ENCODE measurements around the gene CLNK. TPM values are rescaled to one million over a fixed set of nuclear protein-coding genes. Genes with fewer than 3 reads are reported as not detected.

The CLNK gene
- total RNA-seq, 1 donor from 2014 or later, result not detected

DNA sequence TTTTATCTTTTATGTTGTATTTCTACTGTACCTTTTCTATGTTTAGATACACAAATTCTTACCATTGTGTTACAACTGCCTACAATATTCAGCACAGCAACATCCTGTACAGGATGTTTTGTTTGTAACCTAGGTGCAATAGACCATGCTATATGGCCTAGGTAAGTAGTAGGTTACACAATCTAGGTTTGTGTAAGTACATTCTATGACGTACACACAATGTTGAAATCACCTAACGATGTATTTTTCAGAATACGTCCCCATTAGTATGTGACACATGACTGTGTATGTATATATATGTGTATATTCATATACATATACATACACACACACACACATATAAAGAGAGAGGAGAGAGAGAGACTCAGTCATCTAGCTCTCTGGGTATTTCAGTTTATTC lies 103.5 kb downstream of the CLNK start:
- DNase-seq (ENCODE audit: extremely low spot score, unreplicated experiment), result no peak
- Mint-ChIP-seq H3K27ac (no peak overlapping the region), H3K36me3 (no peaks in the 10 kb centered on the region), H3K4me1 (ENCODE audit: unreplicated experiment) (peaks cover 14% of the 10 kb centered on the region), H3K4me3 (no peak overlapping the region), H3K9me3 (no peaks in the 10 kb centered on the region), H3K27me3 (no peaks in the 10 kb centered on the region)
- no peak for TF ChIP-seq CTCF (conservative IDR thresholded peaks at IDR 0.05)

- no peaks in the 10 kb centered on the region for H3K9me3 Mint-ChIP-seq
- H3K4me1 Mint-ChIP-seq (ENCODE audit: unreplicated experiment), result peaks cover 14% of the 10 kb centered on the region
- no peaks in the 10 kb centered on the region for H3K27me3 Mint-ChIP-seq
- no peak for TF ChIP-seq CTCF (conservative IDR thresholded peaks at IDR 0.05)
- no peak overlapping the region for H3K27ac Mint-ChIP-seq
- H3K36me3 Mint-ChIP-seq, result no peaks in the 10 kb centered on the region
- no peak for DNase-seq (ENCODE audit: extremely low spot score, unreplicated experiment)
- H3K4me3 Mint-ChIP-seq, result no peak overlapping the region
Observed at GRCh38 chr4:10579648-10580047, 104.9 kb downstream of the CLNK start.

- H3K36me3 Mint-ChIP-seq, result no peaks in the 10 kb centered on the region
- no peaks in the 10 kb centered on the region for H3K9me3 Mint-ChIP-seq
- no peak for DNase-seq (ENCODE audit: extremely low spot score, unreplicated experiment)
- no peak for TF ChIP-seq CTCF (conservative IDR thresholded peaks at IDR 0.05)
- no peaks in the 10 kb centered on the region for H3K27me3 Mint-ChIP-seq
- H3K27ac Mint-ChIP-seq, result no peak overlapping the region
- H3K4me1 Mint-ChIP-seq (ENCODE audit: unreplicated experiment), result peaks cover 8% of the 10 kb centered on the region
- H3K4me3 Mint-ChIP-seq, result no peak overlapping the region
Observed at GRCh38 chr4:10577508-10578426, 106.8 kb downstream of the CLNK start.

DNA sequence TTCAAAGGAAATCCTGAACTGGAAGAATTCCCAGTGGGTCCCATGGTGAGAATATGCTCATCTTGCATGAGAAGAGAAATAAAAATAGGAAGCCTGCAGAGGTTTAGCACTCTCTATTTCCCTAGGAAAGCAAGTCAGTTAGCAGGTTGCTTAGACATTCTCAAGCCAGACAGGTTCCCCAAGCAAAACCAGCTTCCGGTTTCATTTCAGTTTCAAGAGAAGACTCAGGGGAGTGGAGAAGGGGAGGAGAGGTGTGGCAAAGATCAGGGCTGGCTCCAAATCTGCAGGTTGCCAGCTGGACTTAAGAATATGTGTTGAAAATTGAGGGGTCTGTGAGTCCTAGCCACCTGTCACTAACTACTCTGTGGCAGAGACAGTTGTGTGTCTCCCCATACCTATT lies 107.5 kb downstream of the CLNK start:
- H3K27me3 Mint-ChIP-seq, result no peaks in the 10 kb centered on the region
- no peak for DNase-seq (ENCODE audit: extremely low spot score, unreplicated experiment)
- no peak overlapping the region for H3K27ac Mint-ChIP-seq
- no peaks in the 10 kb centered on the region for H3K9me3 Mint-ChIP-seq
- no peak overlapping the region for H3K4me3 Mint-ChIP-seq
- no peaks in the 10 kb centered on the region for H3K36me3 Mint-ChIP-seq
- TF ChIP-seq CTCF (conservative IDR thresholded peaks at IDR 0.05), result no peak
- peaks cover 7% of the 10 kb centered on the region for H3K4me1 Mint-ChIP-seq (ENCODE audit: unreplicated experiment)

- no peak for TF ChIP-seq CTCF (conservative IDR thresholded peaks at IDR 0.05)
- DNase-seq (ENCODE audit: extremely low spot score, unreplicated experiment), result no peak
- H3K27ac Mint-ChIP-seq, result no peak overlapping the region
- no peaks in the 10 kb centered on the region for H3K27me3 Mint-ChIP-seq
- no peak overlapping the region for H3K4me3 Mint-ChIP-seq
- no peaks in the 10 kb centered on the region for H3K9me3 Mint-ChIP-seq
- no peaks in the 10 kb centered on the region for H3K36me3 Mint-ChIP-seq
- H3K4me1 Mint-ChIP-seq (ENCODE audit: unreplicated experiment), result peaks cover 4% of the 10 kb centered on the region
Observed at GRCh38 chr4:10576236-10576635, 108.3 kb downstream of the CLNK start.
